Heart right ventricle (tissue), 16 donors: ENCODE results near the gene ZNF239. TPM values are rescaled to one million over a fixed set of nuclear protein-coding genes. Genes with fewer than 3 reads are reported as not detected.

ENCODE experiments used
- ATAC-seq, 8 donors: fragments of 200-7000 bp; cut with Tn5 transposase; one replicate each; pipeline ENCODE4 v1.9.1; 2020; ENCODE audit warnings: mild to moderate bottlenecking in 8 of 8, moderate library complexity in 8 of 8, moderate number of reproducible peaks in 1 of 8
- DNase-seq, 2 donors: peaks; one replicate each; pipeline ENCODE4 v3.0.0-alpha.2; 2020
- H3K27ac ChIP-seq, 10 donors: fragments of 200-600 bp; sonication (generic) in 2 of 10; one replicate each; pipeline versions ENCODE4 v1.5.0 to v1.8.0; 2020 to 2022; ENCODE audit warnings: mild to moderate bottlenecking in 3 of 10
- H3K27me3 ChIP-seq, 7 donors: fragments of 200-600 bp; one replicate each; pipeline ENCODE4 v1.8.0; 2021 to 2022; ENCODE audit warnings: mild to moderate bottlenecking in 2 of 7
- H3K36me3 ChIP-seq, 9 donors: fragments of 200-600 bp; sonication (generic) in 1 of 9; one replicate each; pipeline versions ENCODE4 v1.5.0 to v1.8.0; 2020 to 2022; ENCODE audit warnings: mild to moderate bottlenecking in 2 of 9
- H3K4me1 ChIP-seq, 9 donors: fragments of 200-600 bp; sonication (generic) in 1 of 9; one replicate each; pipeline versions ENCODE4 v1.5.0 to v1.8.0; 2020 to 2022; ENCODE audit warnings: mild to moderate bottlenecking in 4 of 9
- H3K4me3 ChIP-seq, 10 donors: fragments of 200-600 bp; sonication (generic) in 2 of 10; one replicate each; pipeline versions ENCODE4 v1.5.0 to v1.8.0; 2020 to 2022; ENCODE audit warnings: mild to moderate bottlenecking in 7 of 10, moderate library complexity in 2 of 10
- H3K9me3 ChIP-seq, 11 donors: fragments of 200-600 bp in 10 of 11; sonication (generic) in 2 of 11; one replicate each; pipeline versions ENCODE4 v1.5.0 to v1.8.0; 2013 to 2022; ENCODE audit warnings: mild to moderate bottlenecking in 2 of 11, control low read depth in 1 of 11, moderate library complexity in 1 of 11
- CTCF ChIP-seq, 9 donors: fragments of 200-600 bp; sonication (generic) in 2 of 9; IDR thresholded peaks; one replicate each; pipeline versions ENCODE4 v1.5.0 to v1.8.0; 2021 to 2022; ENCODE audit warnings: antibody characterized with exemption in 9 of 9, mild to moderate bottlenecking in 5 of 9, moderate library complexity in 1 of 9
- WGBS, 2 donors: extraction: QIAGEN DNeasy Blood & Tissue Kit; methylation state at CpG; one replicate each; pipeline ENCODE4 v1.1.7; 2013; ENCODE audit warnings: inconsistent platforms in 1 of 2; 5-methylcytosine and 5-hydroxymethylcytosine counted together
- intact Hi-C, 10 donors: fragments of 100-400 bp; cut with DNase I; formaldehyde crosslinking; loops; one replicate each; pipeline versions ENCODE4 v1.11.1 to v1.14.2; 2022
- polyA plus RNA-seq, 2 donors: library from polyadenylated mRNA; stranded (reverse); fragments of 200-250 nt; gene quantifications; one replicate each; pipeline ENCODE4 v1.2.3, GENCODE V29; 2013
- total RNA-seq, 10 donors: library from RNA; stranded (reverse); fragmentation: NEBNext Ultra II Directional in 3 of 10; extraction: Animal tissue kit (Norgen Biotek cat#: 25700) in 3 of 10; gene quantifications; one replicate each; pipeline versions ENCODE4 v1.2.1 to v1.2.4, GENCODE V29; 2021 to 2023
- donor health status: Arrhythmogenic right ventricular cardiomyopathy.
- donor health status: ischemic (EF 13 %, LVEDD 7.1; RV severe dilation, severe dysfunction).
- donor health status: healthy with polysubstance abuse.
- donor health status: DM: no; HTN: yes; CAD: no.
- donor health status: DM: no; HTN: no; CAD: no.
- donor health status: ischemic (EF 25% LVEDD 6.9; RV normal size, moderate dysfunction).
- donor health status: ischemic (EF 25% LVEDD 5.7; RV mildly dilated, moderate dysfunction).
- donor health status: healthy.
- donor health status: DM: yes; HTN: yes; CAD: no.
- donor health status: Ischemic cardiomyopathy.
- donor health status: ischemic (EF 35%, LVEDD 5.7; RV mildly dilated, moderate dysfunction).
- donor health status: nonischemic (EF 11% LVEDD 7.7; RV severe dilation, severe dysfunction).
- donor health status: DM: yes; HTN: yes; CAD: no.
- donor health status: PGD.
- donor health status: ischemic (EF 29% LVEDD 5.4; RV normal size, mild dysfunction).
- donor health status: nonischemic (EF 23%, LVEDD 6.1; RV moderate dilation, normal function).

Gene ZNF239
- total and polyA plus RNA-seq, 12 donors, result 0.66 to 2.5 (median 1.5) TPM

- ATAC-seq (no peak), DNase-seq (no peak)
- H3K4me1 ChIP-seq, result peaks cover 0 to 20% (median 6%) of the 10 kb centered on the region in 9 donors
- no peak overlapping the region for H3K4me3 ChIP-seq
- H3K27ac ChIP-seq, result no peak overlapping the region
- TF ChIP-seq CTCF (IDR thresholded peaks at IDR 0.05), result no peak
- H3K36me3 ChIP-seq, result no peaks in the 10 kb centered on the region
- H3K9me3 ChIP-seq, result no peaks in the 10 kb centered on the region
- 76 to 92% methylated on average over 5 of the region's 5 CpGs for WGBS, 2 donors
- intact Hi-C loops, result no loop called here
- peaks cover 0 to 4% (median 0%) of the 10 kb centered on the region in 7 donors for H3K27me3 ChIP-seq
Observed at GRCh38 chr10:43576580-43576979, 2.2 kb upstream of the ZNF239 start.

- no peak for TF ChIP-seq CTCF (IDR thresholded peaks at IDR 0.05)
- no peaks in the 10 kb centered on the region for H3K9me3 ChIP-seq
- peaks cover 0 to 2% (median 0%) of the 10 kb centered on the region in 7 donors for H3K27me3 ChIP-seq
- no peak overlapping the region for H3K4me3 ChIP-seq
- intact Hi-C loops, result no loop called here
- no peak overlapping the region for H3K27ac ChIP-seq
- 94 to 96% methylated on average over 5 of the region's 5 CpGs for WGBS, 2 donors
- H3K4me1 ChIP-seq, result peaks cover 0 to 20% (median 11%) of the 10 kb centered on the region in 9 donors
- DNase-seq (no peak), ATAC-seq (no peak)
- H3K36me3 ChIP-seq, result no peaks in the 10 kb centered on the region
Observed at GRCh38 chr10:43576062-43576461, 1.6 kb upstream of the ZNF239 start.

- no peak for TF ChIP-seq CTCF (IDR thresholded peaks at IDR 0.05)
- no peaks in the 10 kb centered on the region for H3K36me3 ChIP-seq
- 91 to 93% methylated on average over 8 of the region's 8 CpGs for WGBS, 2 donors
- ATAC-seq, result no peak
- no peak for DNase-seq
- H3K9me3 ChIP-seq, result no peaks in the 10 kb centered on the region
- H3K27me3 ChIP-seq, result no peaks in the 10 kb centered on the region
- H3K4me3 ChIP-seq, result peak overlapping the region in 9 of 10 donors; percentile 48 to 74 (median 63)
- H3K27ac ChIP-seq, result peak overlapping the region in 5 of 10 donors; percentile 28 to 77 (median 59)
- H3K4me1 ChIP-seq, result peaks cover 0 to 20% (median 14%) of the 10 kb centered on the region in 9 donors
- intact Hi-C loops, result loop anchor here in 1 of 10 donors (2.0 kb wide), 1 partner anchor 74 kb away; the partner anchor contains the start of gene ZNF32
Observed at GRCh38 chr10:43574906-43575305, 490 bp upstream of the ZNF239 start.

- Histone ChIP-seq H3K4me1 (peaks cover 0 to 20% (median 14%) of the 10 kb centered on the region in 9 donors), H3K27me3 (no peaks in the 10 kb centered on the region), H3K27ac (peak overlapping the region in 9 of 10 donors; percentile 52 to 83 (median 60)), H3K36me3 (peaks cover 0 to under 1% (median 0%) of the 10 kb centered on the region in 9 donors), H3K4me3 (peak overlapping the region; percentile 7 to 74 (median 63)), H3K9me3 (no peaks in the 10 kb centered on the region)
- intact Hi-C loops, result no loop called here
- no peak for DNase-seq
- ATAC-seq, result no peak
- 42 to 44% methylated on average over 14 of the region's 14 CpGs for WGBS, 2 donors
- no peak for TF ChIP-seq CTCF (IDR thresholded peaks at IDR 0.05)
Observed at GRCh38 chr10:43573250-43574000, 991 bp downstream of the ZNF239 start.
